Skin epidermis (tissue), 12 donors: Measurements from ENCODE around the gene SLC5A10.
"Not testable (repeated sequence)": the region's sequence is repeated elsewhere in the genome, so short reads cannot be mapped to it uniquely, and the experiment has no call there.

Experiments used
- H3K27ac ChIP-seq, 21 experiments: fragments of 200-600 bp; sonication (generic) in 11 of 21; one replicate each; pipeline ENCODE4 v1.5.0; 2020; ENCODE audit warnings: mild to moderate bottlenecking in 3 of 21, inconsistent platforms in 2 of 21, moderate library complexity in 2 of 21
- H3K4me3 ChIP-seq, 7 experiments: fragments of 200-600 bp; sonication (generic) in 2 of 7; one replicate each; pipeline ENCODE4 v1.5.0; 2020; ENCODE audit warnings: inconsistent platforms in 2 of 7, mild to moderate bottlenecking in 2 of 7, moderate library complexity in 1 of 7

Gene SLC5A10

GRCh38 chr17:19029740-19030139 is 77.8 kb downstream of the SLC5A10 start:
- H3K4me3 ChIP-seq, H3K27ac ChIP-seq: not testable (repeated sequence)

- not testable (repeated sequence) for H3K4me3 ChIP-seq, H3K27ac ChIP-seq
Observed at GRCh38 chr17:19030771-19031449, 78.9 kb downstream of the SLC5A10 start.

DNA sequence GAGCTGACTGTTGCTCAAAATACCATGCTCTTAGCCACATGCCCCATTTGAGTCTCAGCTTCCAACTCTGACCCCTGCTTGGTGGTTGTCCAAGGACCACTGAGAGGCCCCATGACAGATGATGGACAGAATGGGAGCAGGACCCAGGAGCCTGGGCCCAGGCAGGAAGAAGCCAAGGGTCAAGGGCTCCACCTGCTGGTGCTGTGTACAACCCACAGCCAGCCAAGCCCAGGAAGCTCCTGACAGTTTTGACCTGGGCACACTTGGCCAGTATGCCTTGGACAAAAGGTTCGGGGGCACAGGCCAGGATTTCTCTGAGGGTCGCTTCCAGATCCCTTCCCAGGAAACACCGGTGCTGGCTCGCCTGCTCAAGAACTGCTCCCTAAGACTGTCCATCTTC is 79.8 kb downstream of the SLC5A10 start:
- not testable (repeated sequence) for H3K27ac ChIP-seq, H3K4me3 ChIP-seq

DNA sequence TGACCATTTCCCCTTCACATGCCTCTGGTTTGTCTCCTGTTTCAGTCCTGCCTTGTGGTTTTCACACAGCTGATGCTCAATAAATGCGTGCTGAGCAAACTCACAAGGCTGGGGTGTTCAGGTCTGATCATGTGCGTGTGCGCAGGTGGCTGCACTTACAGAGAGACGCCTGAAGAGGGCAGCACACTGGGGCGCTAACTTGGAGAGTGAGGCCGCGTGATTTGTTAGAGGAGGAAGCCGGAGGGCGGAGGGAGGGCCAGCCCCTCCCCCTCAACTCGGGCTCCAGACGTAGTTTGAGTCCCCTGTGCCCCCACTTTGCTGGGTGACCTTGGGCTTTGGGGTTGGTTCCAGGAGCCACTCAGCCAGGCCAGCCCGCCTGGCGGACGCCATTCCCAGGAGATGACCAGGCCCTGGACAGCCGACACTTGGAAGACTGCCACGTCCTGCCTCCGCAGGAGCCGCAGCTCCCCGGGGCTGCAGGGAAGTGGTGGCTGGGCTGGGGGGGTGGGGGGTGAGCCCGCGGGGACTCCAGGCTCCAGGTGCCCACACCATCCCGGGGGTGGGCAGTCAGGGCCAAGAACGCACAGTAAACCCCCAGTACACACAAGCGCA is 80.5 kb downstream of the SLC5A10 start:
- not testable (repeated sequence) for H3K27ac ChIP-seq, H3K4me3 ChIP-seq

DNA sequence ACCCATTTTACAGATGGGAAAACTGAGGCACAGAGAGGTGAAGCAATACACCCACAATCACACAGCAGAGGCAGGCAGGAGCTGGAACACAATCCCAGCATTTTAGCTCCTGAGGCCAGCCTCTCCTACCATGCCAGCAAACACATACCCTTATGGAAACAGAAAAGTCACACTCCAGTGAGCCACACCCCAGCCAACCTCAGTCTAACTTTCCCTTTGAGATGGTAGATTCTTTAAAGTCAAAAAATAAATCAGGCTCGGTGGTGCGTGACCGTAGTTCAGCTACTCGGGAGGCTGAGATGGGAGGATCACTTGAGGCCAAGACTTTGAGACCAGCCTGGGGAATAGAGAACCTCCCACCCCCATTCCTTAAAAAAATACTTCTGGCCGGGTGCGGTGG is 84.2 kb downstream of the SLC5A10 start:
- H3K4me3 ChIP-seq, H3K27ac ChIP-seq: not testable (repeated sequence)

GRCh38 chr17:19037547-19037946 is 85.6 kb downstream of the SLC5A10 start:
- not testable (repeated sequence) for H3K4me3 ChIP-seq, H3K27ac ChIP-seq

DNA sequence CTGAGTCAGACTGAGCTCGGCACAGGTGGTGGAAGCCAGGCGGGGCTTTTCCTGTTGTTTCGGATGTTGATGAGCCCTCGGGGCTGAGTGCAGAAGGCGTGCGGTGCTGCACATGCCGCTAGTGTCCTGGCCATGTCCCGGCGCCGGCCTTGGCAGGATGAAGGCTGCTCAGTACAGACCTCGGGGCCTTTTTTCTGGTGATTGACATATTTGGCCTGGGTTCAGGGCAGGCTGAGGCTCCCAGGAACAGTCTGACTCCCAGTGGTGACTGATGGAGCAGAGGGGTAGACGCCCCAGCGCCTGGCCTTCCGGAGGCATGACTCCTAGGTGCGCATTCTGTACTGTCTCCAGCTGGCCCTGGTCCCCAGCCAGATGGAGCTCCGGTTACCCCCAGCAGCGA is 86.0 kb downstream of the SLC5A10 start:
- H3K4me3 ChIP-seq, H3K27ac ChIP-seq: not testable (repeated sequence)

GRCh38 chr17:19038730-19039129 is 86.8 kb downstream of the SLC5A10 start:
- H3K4me3 ChIP-seq, H3K27ac ChIP-seq: not testable (repeated sequence)

DNA sequence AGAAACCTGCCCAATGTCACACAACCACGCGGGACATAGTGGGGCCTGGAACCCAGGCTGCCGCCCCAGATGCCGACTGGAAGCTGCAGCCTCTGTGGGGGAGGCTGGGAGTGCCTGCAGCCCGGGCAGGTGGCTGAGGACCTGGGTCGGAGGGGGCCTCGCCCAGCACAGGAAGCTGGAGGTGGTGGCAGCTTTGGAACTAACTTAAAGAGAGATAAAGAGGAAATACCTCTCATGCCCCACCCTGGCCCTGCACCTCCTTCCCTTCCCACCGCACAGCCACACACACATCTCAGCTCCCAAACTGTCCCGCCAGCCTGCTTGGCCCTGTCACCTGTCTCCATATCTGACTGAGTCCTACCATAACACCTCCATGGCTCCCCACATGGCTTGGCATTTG is 88.4 kb downstream of the SLC5A10 start:
- not testable (repeated sequence) for H3K27ac ChIP-seq, H3K4me3 ChIP-seq

DNA sequence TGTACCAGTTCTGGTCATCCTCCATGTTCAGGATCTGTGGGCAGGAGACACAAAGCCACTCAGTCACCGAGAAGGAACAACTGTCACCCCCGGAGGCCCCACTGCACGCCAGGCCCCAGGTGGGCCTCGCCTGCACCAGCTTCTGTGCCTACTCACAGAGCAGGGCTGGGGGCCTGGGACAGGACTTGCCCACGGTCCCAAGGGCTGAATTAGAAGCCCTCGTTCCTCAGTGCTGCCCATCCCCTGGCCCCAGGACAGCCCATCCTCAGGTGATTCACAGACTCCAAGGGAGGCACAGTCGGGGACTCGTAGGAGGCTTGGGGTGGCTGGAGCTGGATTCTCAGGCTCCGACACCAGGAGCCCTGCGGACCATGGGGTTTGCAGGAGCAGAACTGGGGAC is 89.9 kb downstream of the SLC5A10 start:
- not testable (repeated sequence) for H3K27ac ChIP-seq, H3K4me3 ChIP-seq

DNA sequence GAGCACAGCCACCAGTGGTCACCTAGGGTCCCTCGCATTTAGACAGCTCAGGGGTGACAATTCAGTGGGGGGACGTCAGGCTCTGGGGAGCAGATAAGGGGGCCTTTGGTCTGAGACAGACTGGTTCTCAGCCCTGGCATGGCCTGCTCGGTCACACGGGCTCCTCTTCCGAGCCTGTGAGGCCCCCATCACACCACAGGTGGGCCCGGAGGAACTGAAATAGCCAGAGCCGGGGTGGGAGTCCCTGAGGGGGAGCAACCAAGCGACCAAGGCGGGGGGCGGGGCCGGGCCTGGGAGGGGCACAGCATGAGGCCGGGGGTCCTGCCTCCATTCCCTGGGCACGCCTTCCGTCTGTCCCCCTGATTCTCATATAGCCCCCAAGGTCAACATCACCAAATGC is 90.4 kb downstream of the SLC5A10 start:
- not testable (repeated sequence) for H3K4me3 ChIP-seq, H3K27ac ChIP-seq

- H3K27ac ChIP-seq, H3K4me3 ChIP-seq: not testable (repeated sequence)
Observed at GRCh38 chr17:19043032-19043431, 91.1 kb downstream of the SLC5A10 start.

- not testable (repeated sequence) for H3K4me3 ChIP-seq, H3K27ac ChIP-seq
Observed at GRCh38 chr17:19044643-19045042, 92.7 kb downstream of the SLC5A10 start.

DNA sequence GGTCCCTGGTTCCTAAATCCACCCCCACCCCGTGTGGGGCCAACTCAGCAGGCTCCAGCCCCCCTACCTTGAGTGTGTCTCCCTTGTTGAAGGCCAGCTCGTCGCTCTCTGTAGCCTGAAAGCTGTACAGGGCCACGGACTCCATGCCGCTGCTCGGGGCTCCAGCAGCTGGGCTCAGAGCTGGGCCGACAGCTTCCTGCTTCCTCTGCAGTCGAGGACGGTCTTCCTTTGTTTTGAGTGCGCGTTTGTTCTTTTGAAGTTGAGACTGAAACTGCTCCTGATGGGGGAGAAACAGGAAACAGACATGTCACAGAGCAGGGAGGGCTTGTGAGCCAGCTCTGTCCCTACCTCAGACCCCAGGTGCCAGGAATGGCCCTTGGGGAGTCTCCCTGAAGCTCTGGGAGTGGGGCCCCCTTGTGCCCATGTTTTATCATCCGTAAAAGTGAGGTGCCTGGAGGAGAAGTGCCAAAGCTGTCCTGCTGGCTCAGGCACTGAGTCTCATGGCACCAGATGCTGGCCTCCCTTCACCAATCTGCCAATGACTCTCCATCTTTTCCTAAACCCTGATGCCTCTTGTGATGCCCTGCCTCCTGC is 94.9 kb downstream of the SLC5A10 start, which contains the start of gene GRAP:
Gene GRAP, minus strand, starts transcription at position 176 of the 594 bp plus-strand sequence. Its CDS starts 31 bp downstream, at position 145.
- H3K4me3 ChIP-seq = not testable (repeated sequence)

GRCh38 chr17:19047510-19047909 is 95.5 kb downstream of the SLC5A10 start:
- not testable (repeated sequence) for H3K4me3 ChIP-seq, H3K27ac ChIP-seq

More for the DNA sequence above, 94.9 kb downstream of the SLC5A10 start, which contains the start of gene GRAP:
- not testable (repeated sequence) for H3K27ac ChIP-seq

DNA sequence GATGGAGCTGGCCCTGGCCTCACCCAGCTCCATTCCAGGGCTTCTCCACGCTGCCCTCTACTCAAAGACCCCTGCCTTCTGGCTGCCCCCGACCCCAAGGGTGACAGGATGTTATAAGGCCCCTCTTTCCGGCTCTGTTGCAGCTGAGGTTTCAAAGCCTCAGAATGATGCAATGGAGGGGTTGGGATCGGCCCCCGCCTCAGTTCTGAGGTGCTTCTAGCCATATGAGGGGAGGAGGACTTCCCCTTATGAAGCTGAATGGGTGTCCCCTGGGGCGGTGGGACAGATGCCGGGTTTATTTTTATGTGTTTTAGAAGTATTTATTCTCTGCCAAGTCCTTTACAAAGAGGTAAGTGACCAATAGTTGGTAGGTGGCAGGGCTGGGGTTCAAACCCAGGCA is 96.9 kb downstream of the SLC5A10 start:
- not testable (repeated sequence) for H3K4me3 ChIP-seq, H3K27ac ChIP-seq

DNA sequence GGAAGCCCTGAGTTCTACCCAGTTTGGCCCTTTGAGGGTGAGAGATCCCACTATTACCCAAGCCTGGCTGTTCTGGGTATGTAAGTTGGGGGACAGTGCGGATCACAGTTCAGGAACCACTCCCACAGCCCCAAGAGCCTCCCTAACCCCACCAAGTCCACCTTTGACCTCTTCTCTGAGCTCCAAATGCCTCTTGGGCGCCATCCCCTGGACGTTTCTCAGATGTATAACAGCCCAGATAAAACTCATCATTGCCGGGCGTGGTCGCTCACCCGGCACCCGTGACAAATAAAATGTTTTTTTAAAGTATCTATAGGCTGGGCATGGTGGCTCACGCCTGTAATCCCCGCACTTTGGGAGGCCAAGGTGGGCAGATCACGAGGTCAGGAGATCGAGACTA is 103.5 kb downstream of the SLC5A10 start:
- not testable (repeated sequence) for H3K4me3 ChIP-seq, H3K27ac ChIP-seq

- H3K27ac ChIP-seq, H3K4me3 ChIP-seq: not testable (repeated sequence)
Observed at GRCh38 chr17:19062009-19062717, 110.2 kb downstream of the SLC5A10 start.

DNA sequence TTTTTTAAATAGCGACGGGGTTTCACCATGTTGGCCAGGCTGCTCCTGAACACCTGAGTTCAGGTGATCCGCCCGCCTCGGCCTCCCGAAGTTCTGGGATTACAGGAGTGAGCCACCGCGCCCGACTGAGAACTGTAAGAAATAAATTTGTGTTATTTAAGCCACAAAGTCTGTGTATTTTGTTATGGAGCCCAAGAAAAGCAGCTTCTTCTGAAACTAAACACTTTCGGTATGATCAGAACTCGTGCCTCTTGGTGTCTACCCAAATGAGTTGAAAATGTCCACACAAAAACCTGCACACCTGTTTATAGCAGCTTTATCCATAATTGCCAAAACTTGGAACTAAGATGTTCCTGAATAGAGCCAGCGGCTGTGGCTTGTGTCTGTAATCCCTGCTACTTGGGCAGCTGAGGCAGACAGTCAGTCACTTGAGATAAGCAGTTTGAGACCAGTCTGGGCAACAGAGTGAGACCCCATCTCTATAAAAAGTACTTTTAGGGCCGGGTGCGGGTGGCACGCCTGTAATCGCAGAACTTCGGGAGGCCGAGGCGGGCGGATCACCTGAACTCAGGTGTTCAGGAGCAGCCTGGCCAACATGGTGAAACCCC is 110.9 kb downstream of the SLC5A10 start:
- H3K4me3 ChIP-seq, H3K27ac ChIP-seq: not testable (repeated sequence)

DNA sequence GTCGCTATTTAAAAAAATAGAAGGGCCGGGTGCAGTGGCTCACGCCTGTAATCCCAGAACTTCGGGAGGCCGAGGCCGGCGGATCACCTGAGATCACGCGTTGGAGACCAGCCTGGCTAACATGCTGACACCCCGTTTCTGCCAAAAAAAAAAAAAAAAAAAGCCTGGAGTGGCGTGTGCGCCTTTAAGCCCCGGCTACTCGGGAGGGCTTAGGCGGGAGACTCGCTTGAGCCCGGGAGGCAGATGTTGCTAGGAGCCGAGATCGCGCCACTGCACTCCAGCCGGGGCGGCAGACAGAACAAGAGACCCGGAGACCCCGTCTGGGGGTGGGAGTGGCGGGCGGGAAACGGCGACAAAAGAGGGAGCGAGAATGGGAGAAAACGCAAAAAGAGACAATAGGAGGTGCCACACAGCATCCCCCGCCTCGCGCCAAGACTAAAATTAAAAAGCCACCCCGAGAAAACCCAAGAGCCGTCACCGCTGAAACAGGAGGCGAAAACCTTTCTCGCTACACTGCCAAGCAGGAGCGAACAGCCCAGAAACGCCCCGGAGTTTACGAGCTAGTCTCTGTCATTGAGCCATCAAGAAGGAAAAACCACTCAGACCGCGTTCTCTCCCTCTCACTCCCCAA is 111.5 kb downstream of the SLC5A10 start:
- peak overlapping the region in 12 of 21 experiments; percentile 57 to 86 (median 74) for H3K27ac ChIP-seq
- H3K4me3 ChIP-seq = peak overlapping the region in 3 of 7 experiments; percentile 15 to 22 (median 21)
